H1 (cell line): ENCODE results near the gene FARP2. TPM values are rescaled to one million over a fixed set of nuclear protein-coding genes. Genes with fewer than 3 reads are reported as not detected.

ENCODE experiments used
- CTCF ChIA-PET: fragments of 300-600 bp; sonication (Branson Sonifier 250); formaldehyde crosslinking; loops from one replicate; lab custom pipeline; 2021; ENCODE audit not compliant: partially characterized antibody; lab: Charles Lee
- POLR2A ChIA-PET: fragments of 300-600 bp; sonication (Branson Sonifier 250); formaldehyde crosslinking; loops from one replicate; lab custom pipeline; 2021; ENCODE audit warnings: inconsistent platforms; ENCODE audit not compliant: partially characterized antibody; lab: Charles Lee
- DNase-seq, 2 experiments: peaks; one replicate each; pipeline versions ENCODE4 v3.0.0 to v3.0.0-alpha.2; 2010 to 2022; ENCODE audit warnings: low spot score in 2 of 2, low read depth in 1 of 2, mixed read lengths in 1 of 2
- FAIRE-seq: peaks from 2 replicates; lab custom pipeline; 2011; peaks lifted over from hg19 to GRCh38; lab: Jason Lieb, UNC
- H2AFZ ChIP-seq: 2 replicates; pipeline ENCODE4 v1.8.1; 2012; ENCODE audit warnings: low read length, inconsistent platforms
- H2AK5ac ChIP-seq: 2 replicates; pipeline ENCODE4 v1.6.1; 2013; ENCODE audit warnings: low read depth, low read length
- H2BK120ac ChIP-seq: replicated peaks from 2 replicates; pipeline ENCODE3; 2013; ENCODE audit warnings: low read depth, low read length, inconsistent platforms
- H2BK12ac ChIP-seq: 2 replicates; pipeline ENCODE4 v1.6.1; 2013; ENCODE audit warnings: low read depth, low read length
- H2BK15ac ChIP-seq: 2 replicates; pipeline ENCODE4 v1.6.1; 2013; ENCODE audit warnings: low read length
- H2BK20ac ChIP-seq: 2 replicates; pipeline ENCODE4 v1.6.1; 2013; ENCODE audit warnings: low read length
- H2BK5ac ChIP-seq: 2 replicates; pipeline ENCODE4 v1.6.1; 2013; ENCODE audit warnings: low read depth, low read length
- H3K14ac ChIP-seq: 2 replicates; pipeline ENCODE4 v1.6.1; 2013; ENCODE audit warnings: inconsistent platforms; ENCODE audit not compliant: insufficient read length
- H3K18ac ChIP-seq: 2 replicates; pipeline ENCODE4 v1.6.1; 2013; ENCODE audit warnings: low read length; ENCODE audit errors: extremely low read depth
- H3K23ac ChIP-seq: 2 replicates; pipeline ENCODE4 v1.6.1; 2013; ENCODE audit warnings: inconsistent platforms; ENCODE audit not compliant: insufficient read length
- H3K23me2 ChIP-seq: 2 replicates; pipeline ENCODE4 v1.6.1; 2013; ENCODE audit warnings: low read depth, low read length
- H3K27ac ChIP-seq: 2 replicates; pipeline ENCODE4 v1.6.1; 2011; ENCODE audit warnings: low read depth, low read length, inconsistent platforms
- H3K27me3 ChIP-seq, 4 experiments: replicated peaks in 1 of 4; 1 replicate in 1 of 4; 2 replicates in 3 of 4; pipeline versions ENCODE4 v1.6.1 to v1.8.1; 2011 to 2013; ENCODE audit warnings: low read length in 3 of 4, mild to moderate bottlenecking in 3 of 4, inconsistent platforms in 2 of 4, mixed read lengths in 2 of 4, moderate library complexity in 1 of 4; ENCODE audit not compliant: control insufficient read depth in 3 of 4, insufficient read depth in 3 of 4; ENCODE audit errors: extremely low read depth in 1 of 4
- H3K36me3 ChIP-seq, 4 experiments: 2 replicates each; pipeline versions ENCODE4 v1.6.1 to v1.8.1; 2011 to 2013; ENCODE audit warnings: mild to moderate bottlenecking in 4 of 4, low read length in 3 of 4, moderate library complexity in 2 of 4, control low read depth in 1 of 4, inconsistent platforms in 1 of 4; ENCODE audit not compliant: insufficient read depth in 4 of 4, control insufficient read depth in 2 of 4
- H3K4ac ChIP-seq: replicated peaks from 2 replicates; pipeline ENCODE3; 2013; ENCODE audit warnings: low read length, low read depth, mixed read lengths, inconsistent platforms; ENCODE audit not compliant: insufficient read length
- H3K4me1 ChIP-seq, 4 experiments: replicated peaks in 1 of 4; 1 replicate in 1 of 4; 2 replicates in 3 of 4; pipeline versions ENCODE4 v1.6.1 to v1.8.1; 2011 to 2013; ENCODE audit warnings: low read length in 3 of 4, inconsistent platforms in 2 of 4, mixed read lengths in 1 of 4; ENCODE audit not compliant: insufficient read depth in 4 of 4, control insufficient read depth in 3 of 4
- H3K4me2 ChIP-seq, 2 experiments: 2 replicates each; pipeline versions ENCODE4 v1.6.1 to v1.8.1; 2011 to 2013; ENCODE audit warnings: low read depth in 2 of 2, low read length in 2 of 2, control low read depth in 1 of 2, inconsistent platforms in 1 of 2, mild to moderate bottlenecking in 1 of 2; ENCODE audit not compliant: insufficient read depth in 1 of 2
- H3K4me3 ChIP-seq, 4 experiments: fragments of 200-600, 300-600 bp in 1 of 4; sonication (generic), shearing (Covaris generic), sonication (Bioruptor Twin) in 1 of 4; 2 replicates each; pipeline versions ENCODE4 v1.5.1 to v1.8.1; 2011 to 2016; ENCODE audit warnings: low read length in 4 of 4, low read depth in 3 of 4, control low read depth in 2 of 4, inconsistent platforms in 2 of 4, mild to moderate bottlenecking in 2 of 4, mixed read lengths in 1 of 4, moderate library complexity in 1 of 4; ENCODE audit not compliant: insufficient read depth in 2 of 4; ENCODE audit errors: extremely low read depth in 1 of 4
- H3K56ac ChIP-seq: replicated peaks from 2 replicates; pipeline ENCODE3; 2013; ENCODE audit warnings: low read depth, mild to moderate bottlenecking, mixed read lengths, low read length, inconsistent platforms; ENCODE audit not compliant: insufficient read length
- H3K79me1 ChIP-seq: 2 replicates; pipeline ENCODE4 v1.6.1; 2013; ENCODE audit warnings: low read depth, low read length, control low read depth
- H3K79me2 ChIP-seq, 2 experiments: 2 replicates each; pipeline versions ENCODE4 v1.6.1 to v1.8.1; 2012 to 2013; ENCODE audit warnings: low read length in 2 of 2, mild to moderate bottlenecking in 2 of 2, inconsistent platforms in 1 of 2; ENCODE audit not compliant: insufficient read depth in 2 of 2, control insufficient read depth in 1 of 2
- H3K9ac ChIP-seq, 4 experiments: replicated peaks in 1 of 4; 1 replicate in 1 of 4; 2 replicates in 3 of 4; pipeline versions ENCODE4 v1.6.1 to v1.8.1; 2011 to 2013; ENCODE audit warnings: low read depth in 3 of 4, low read length in 3 of 4, control low read depth in 2 of 4, mild to moderate bottlenecking in 2 of 4, moderate library complexity in 2 of 4, inconsistent platforms in 1 of 4; ENCODE audit errors: extremely low read depth in 1 of 4
- H3K9me3 ChIP-seq, 2 experiments: 2 replicates each; pipeline versions ENCODE4 v1.6.1 to v1.8.1; 2012 to 2013; ENCODE audit warnings: mild to moderate bottlenecking in 2 of 2, moderate library complexity in 2 of 2, control low read depth in 1 of 2, inconsistent platforms in 1 of 2, low read depth in 1 of 2, low read length in 1 of 2, mixed read lengths in 1 of 2; ENCODE audit not compliant: insufficient read depth in 2 of 2
- H4K20me1 ChIP-seq, 2 experiments: replicated peaks in 1 of 2; 2 replicates each; pipeline versions ENCODE3 to v1.8.1; 2011 to 2013; ENCODE audit warnings: inconsistent platforms in 2 of 2, low read length in 2 of 2, mild to moderate bottlenecking in 1 of 2; ENCODE audit not compliant: insufficient read depth in 2 of 2, control insufficient read depth in 1 of 2
- H4K5ac ChIP-seq: 2 replicates; pipeline ENCODE4 v1.6.1; 2013; ENCODE audit warnings: low read length, low read depth, mixed read lengths, inconsistent platforms; ENCODE audit not compliant: insufficient read length
- H4K8ac ChIP-seq: 2 replicates; pipeline ENCODE4 v1.8.0; 2013; ENCODE audit warnings: mild to moderate bottlenecking, moderate library complexity, low read length, inconsistent platforms; ENCODE audit not compliant: insufficient read depth; ENCODE audit errors: extremely low read depth
- H4K91ac ChIP-seq: replicated peaks from 2 replicates; pipeline ENCODE3; 2013; ENCODE audit warnings: low read length, mixed read lengths, inconsistent platforms; ENCODE audit not compliant: insufficient read length
- POLR2A ChIP-seq, 2 experiments: IDR thresholded peaks; 1 replicate in 1 of 2; 2 replicates in 1 of 2; pipeline ENCODE4 v1.6.1; 2011; ENCODE audit warnings: low read depth in 2 of 2, low read length in 2 of 2, mild to moderate bottlenecking in 2 of 2; ENCODE audit errors: control extremely low read depth in 1 of 2
- TAF1 ChIP-seq: IDR thresholded peaks from 2 replicates; pipeline ENCODE4 v1.6.1; 2011; ENCODE audit warnings: mild to moderate bottlenecking, low read depth, low read length
- WGBS, 2 experiments: shearing (Covaris generic) in 1 of 2; methylation state at CpG; one replicate each; pipeline versions ENCODE4 v1.1.6 to v1.1.7; 2013 to 2015; ENCODE audit warnings: low lambda C conversion rate in 2 of 2, mixed read lengths in 2 of 2, inconsistent platforms in 1 of 2, low coverage in 1 of 2, missing lambda C conversion rate in 1 of 2; ENCODE audit not compliant: insufficient replicate concordance in 2 of 2, insufficient coverage in 1 of 2, insufficient read length in 1 of 2; ENCODE audit errors: extremely low coverage in 1 of 2, missing lambda C conversion rate in 1 of 2; 5-methylcytosine and 5-hydroxymethylcytosine counted together
- polyA plus RNA-seq, 7 experiments: library from polyadenylated mRNA; depleted of rRNA in 3 of 7; stranded (reverse) in 5 of 7; unstranded in 2 of 7; fragments of >200 nt in 5 of 7; fragments of 200-250 nt in 2 of 7; gene quantifications; 1 replicate in 5 of 7; 2 replicates in 1 of 7; 4 replicates in 1 of 7; pipeline versions ENCODE4 v1.2.1 to v1.2.3, GENCODE V29; 2011 to 2013; ENCODE audit warnings: missing spikeins in 2 of 7, mixed read lengths in 2 of 7
- total RNA-seq: library from RNA; stranded (reverse); fragmentation: NEBNext Ultra II Directional; extraction: Animal tissue kit (Norgen Biotek cat#: 25700); gene quantifications from 2 replicates; pipeline ENCODE4 v1.2.1, GENCODE V29; 2021

The FARP2 gene
- total and polyA plus RNA-seq, 2 of the 8 experiments (the other 6 are each of a cell fraction or from before 2014, with no cell fraction given), result 12.4 to 33.4 TPM

DNA sequence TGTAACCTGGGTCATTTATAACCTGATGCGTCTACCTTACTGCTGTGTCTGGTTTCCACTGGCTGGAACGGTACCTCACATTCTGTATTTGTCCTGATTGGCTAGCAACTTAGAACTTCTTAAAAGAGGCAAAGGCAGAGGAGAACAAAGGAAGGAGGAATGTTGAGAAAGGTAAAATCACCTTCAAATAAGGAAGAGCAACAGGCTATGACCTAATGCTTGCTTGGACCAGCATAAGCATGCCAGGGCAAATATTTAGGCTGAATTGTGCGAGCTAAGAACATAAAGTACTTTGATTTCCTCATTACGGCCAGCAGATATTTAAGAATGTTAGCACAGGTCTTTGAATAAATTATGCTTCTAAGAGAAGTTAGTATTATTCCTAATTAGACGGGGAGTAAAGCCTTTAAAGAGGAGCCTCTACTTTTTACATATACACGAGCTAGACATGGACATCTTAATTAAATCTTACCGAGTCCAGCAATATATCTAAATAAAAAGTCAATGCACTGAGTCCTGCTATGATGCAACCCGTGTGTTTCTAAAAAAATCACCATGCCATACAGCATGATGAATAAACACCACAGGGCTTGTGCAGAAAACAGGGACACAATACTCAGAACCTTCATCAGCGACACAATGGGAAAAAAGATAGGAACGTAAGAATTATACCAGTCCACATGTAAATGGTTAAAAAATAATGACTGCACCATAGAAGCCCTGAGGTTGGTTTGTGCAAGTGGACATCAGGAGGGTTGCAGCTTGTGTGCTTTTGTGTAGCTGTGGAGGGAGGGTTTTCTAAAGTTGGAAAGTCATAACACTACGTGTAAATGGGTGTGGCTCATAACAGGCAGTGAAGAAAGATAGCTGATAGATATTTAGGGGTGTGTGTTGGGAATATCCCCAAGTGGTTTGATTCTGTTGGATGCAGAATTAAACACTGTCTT lies 26.1 kb upstream of the FARP2 start:
- no peak overlapping the region for H3K9ac ChIP-seq
- no peak overlapping the region for H3K27ac ChIP-seq
- H2BK5ac ChIP-seq, result no peak overlapping the region
- CTCF ChIA-PET, result interaction anchor here (0.6 to 1.6 kb wide), 3 partner anchors 17 to 38 kb away, joined by 3 to 4 read pairs (median 3); no protein-coding TSS in a partner anchor
- no peak overlapping the region for H3K14ac ChIP-seq
- no peaks in the 10 kb centered on the region for H3K23me2 ChIP-seq
- no peak overlapping the region for H3K56ac ChIP-seq
- no peaks in the 10 kb centered on the region for H3K4me1 ChIP-seq
- DNase-seq (no peak), FAIRE-seq (no peak)
- no peak overlapping the region for H2BK120ac ChIP-seq
- no peak overlapping the region for H3K4me2 ChIP-seq
- H3K4me3 ChIP-seq, result no peak overlapping the region
- no peak overlapping the region for H3K23ac ChIP-seq
- no peak overlapping the region for H4K5ac ChIP-seq
- no peak overlapping the region for H2BK12ac ChIP-seq
- TF ChIP-seq POLR2A (IDR thresholded peaks at IDR 0.05; ENCODE audit: control extremely low read depth in 1 of 2, low read depth in 2 of 2, low read length in 2 of 2) (no peak), TAF1 (no peak)
- no peak overlapping the region for H4K8ac ChIP-seq
- POLR2A ChIA-PET, result interaction anchor here (0.8 to 4.0 kb wide), 6 partner anchors 10 to 372 kb away, joined by 3 to 15 read pairs (median 3); partner anchors contain the start of genes ING5 and SEPTIN2
- no peak overlapping the region for H2BK20ac ChIP-seq
- peaks cover 0 to 73% of the 10 kb centered on the region in 2 experiments; a peak in 2 of 4 replicates for H3K79me2 ChIP-seq
- no peak overlapping the region for H2BK15ac ChIP-seq
- no peak overlapping the region for H3K18ac ChIP-seq
- no peaks in the 10 kb centered on the region for H3K27me3 ChIP-seq
- WGBS, 2 experiments, result 87% methylated on average over 11 of the region's 11 CpGs; no CpG with 5 or more reads in 1 of the 2 experiments
- H2AFZ ChIP-seq, result no peak overlapping the region
- no peaks in the 10 kb centered on the region for H3K9me3 ChIP-seq
- no peak overlapping the region for H4K91ac ChIP-seq
- H3K4ac ChIP-seq, result no peak overlapping the region
- H3K36me3 ChIP-seq, result peaks cover 0 to 60% (median 12%) of the 10 kb centered on the region in 4 experiments; a peak in 5 of 8 replicates
- peaks cover 3 to 8% of the 10 kb centered on the region in 2 experiments for H4K20me1 ChIP-seq
- H3K79me1 ChIP-seq, result peaks cover 10% of the 10 kb centered on the region
- no peak overlapping the region for H2AK5ac ChIP-seq
